Gastroesophageal sphincter (tissue), 3 donors: ENCODE measurements around the gene RBM38.

Experiments
- POLR2A ChIP-seq, 2 donors: fragments of 450-650 bp; IDR thresholded peaks; one replicate each; pipeline ENCODE4 v1.6.1; 2017; ENCODE audit warnings: antibody characterized with exemption in 2 of 2, mild to moderate bottlenecking in 2 of 2, moderate library complexity in 1 of 2
- POLR2AphosphoS5 ChIP-seq: sonication (generic); formaldehyde crosslinking; IDR thresholded peaks from one replicate; pipeline ENCODE4 v1.6.1; 2017; ENCODE audit warnings: antibody characterized with exemption
- TF ChIP-seq, protein P1 (sequence below), 4 experiments: fragments of 200-600 bp in 2 of 4; fragments of 450-650 bp in 2 of 4; sonication (generic) in 1 of 4; IDR thresholded peaks; one replicate each; pipeline ENCODE4 v1.5.1; 2017 to 2019; ENCODE audit warnings: antibody characterized with exemption in 4 of 4, mild to moderate bottlenecking in 2 of 4, moderate library complexity in 2 of 4

DNA sequence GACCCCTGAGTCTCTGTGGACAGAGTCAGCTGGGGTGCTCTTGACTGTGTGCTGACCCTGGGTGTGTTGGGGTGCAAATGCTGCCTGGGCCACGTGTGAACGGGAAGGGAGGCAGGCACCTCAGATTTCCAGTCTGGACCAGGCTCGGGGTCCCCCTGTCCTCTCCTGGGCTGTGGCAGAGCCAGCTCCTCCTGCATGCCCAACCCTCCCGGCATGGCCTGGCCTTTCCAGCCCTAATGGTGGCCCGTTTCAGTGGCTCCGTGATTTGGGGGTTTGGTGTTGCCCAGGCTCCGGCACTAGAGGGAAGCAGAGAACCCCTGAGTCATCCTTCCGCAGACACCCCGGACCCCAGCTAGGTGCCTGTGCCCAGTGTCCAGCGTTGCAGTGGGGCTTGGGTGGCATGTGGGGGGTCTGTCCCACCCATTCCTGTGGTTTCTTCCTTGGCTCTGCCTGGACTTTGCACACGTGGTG, 9.1 kb downstream of the RBM38 start:
- TF ChIP-seq, protein P1, sequence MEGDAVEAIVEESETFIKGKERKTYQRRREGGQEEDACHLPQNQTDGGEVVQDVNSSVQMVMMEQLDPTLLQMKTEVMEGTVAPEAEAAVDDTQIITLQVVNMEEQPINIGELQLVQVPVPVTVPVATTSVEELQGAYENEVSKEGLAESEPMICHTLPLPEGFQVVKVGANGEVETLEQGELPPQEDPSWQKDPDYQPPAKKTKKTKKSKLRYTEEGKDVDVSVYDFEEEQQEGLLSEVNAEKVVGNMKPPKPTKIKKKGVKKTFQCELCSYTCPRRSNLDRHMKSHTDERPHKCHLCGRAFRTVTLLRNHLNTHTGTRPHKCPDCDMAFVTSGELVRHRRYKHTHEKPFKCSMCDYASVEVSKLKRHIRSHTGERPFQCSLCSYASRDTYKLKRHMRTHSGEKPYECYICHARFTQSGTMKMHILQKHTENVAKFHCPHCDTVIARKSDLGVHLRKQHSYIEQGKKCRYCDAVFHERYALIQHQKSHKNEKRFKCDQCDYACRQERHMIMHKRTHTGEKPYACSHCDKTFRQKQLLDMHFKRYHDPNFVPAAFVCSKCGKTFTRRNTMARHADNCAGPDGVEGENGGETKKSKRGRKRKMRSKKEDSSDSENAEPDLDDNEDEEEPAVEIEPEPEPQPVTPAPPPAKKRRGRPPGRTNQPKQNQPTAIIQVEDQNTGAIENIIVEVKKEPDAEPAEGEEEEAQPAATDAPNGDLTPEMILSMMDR (IDR thresholded peaks at IDR 0.05): peak in 3 of 4 experiments; percentile 9 to 52 (median 15)
- TF ChIP-seq POLR2A (IDR thresholded peaks at IDR 0.05): peak in 1 of 2 donors; percentile 1
- no peak for TF ChIP-seq POLR2AphosphoS5
